ENCODE measurements around the gene PHLPP1. TPM values are rescaled to one million over a fixed set of nuclear protein-coding genes. Genes with fewer than 3 reads are reported as not detected.
A peak's percentile ranks its signal among the peaks of the same experiment; 100 is the strongest.

PHLPP1 gene
- total and polyA plus RNA-seq, 10 donors, result 1.2 to 10.6 (median 6.7) TPM

- intact Hi-C loops (cut with DNase I; ENCODE audit: low total_unique reads), result no loop called here
- no peaks in the 10 kb centered on the region for H3K36me3 ChIP-seq
- no peak overlapping the region for H3K4me3 ChIP-seq
- TF ChIP-seq, protein P1, sequence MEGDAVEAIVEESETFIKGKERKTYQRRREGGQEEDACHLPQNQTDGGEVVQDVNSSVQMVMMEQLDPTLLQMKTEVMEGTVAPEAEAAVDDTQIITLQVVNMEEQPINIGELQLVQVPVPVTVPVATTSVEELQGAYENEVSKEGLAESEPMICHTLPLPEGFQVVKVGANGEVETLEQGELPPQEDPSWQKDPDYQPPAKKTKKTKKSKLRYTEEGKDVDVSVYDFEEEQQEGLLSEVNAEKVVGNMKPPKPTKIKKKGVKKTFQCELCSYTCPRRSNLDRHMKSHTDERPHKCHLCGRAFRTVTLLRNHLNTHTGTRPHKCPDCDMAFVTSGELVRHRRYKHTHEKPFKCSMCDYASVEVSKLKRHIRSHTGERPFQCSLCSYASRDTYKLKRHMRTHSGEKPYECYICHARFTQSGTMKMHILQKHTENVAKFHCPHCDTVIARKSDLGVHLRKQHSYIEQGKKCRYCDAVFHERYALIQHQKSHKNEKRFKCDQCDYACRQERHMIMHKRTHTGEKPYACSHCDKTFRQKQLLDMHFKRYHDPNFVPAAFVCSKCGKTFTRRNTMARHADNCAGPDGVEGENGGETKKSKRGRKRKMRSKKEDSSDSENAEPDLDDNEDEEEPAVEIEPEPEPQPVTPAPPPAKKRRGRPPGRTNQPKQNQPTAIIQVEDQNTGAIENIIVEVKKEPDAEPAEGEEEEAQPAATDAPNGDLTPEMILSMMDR (IDR thresholded peaks at IDR 0.05 in 8 of 11, conservative IDR thresholded peaks at IDR 0.05 in 3 of 11), result no peak
- TF ChIP-seq POLR2AphosphoS5 (IDR thresholded peaks at IDR 0.05) (no peak), POLR2A (IDR thresholded peaks at IDR 0.05) (no peak)
- 88 to 97% (median 93%) methylated on average over 2 of the region's 2 CpGs for WGBS, 5 donors
- H3K9me3 ChIP-seq, result peaks cover 0 to 20% (median 15%) of the 10 kb centered on the region in 8 donors
- peaks cover 0 to 16% (median 3%) of the 10 kb centered on the region in 6 donors for H3K4me1 ChIP-seq
- DNase-seq, result no peak
- no peak overlapping the region for H3K27ac ChIP-seq
- no peaks in the 10 kb centered on the region for H3K27me3 ChIP-seq (replicated peaks in 1 of 7)
Measured at GRCh38 chr18:62933261-62933887, 218.0 kb downstream of the PHLPP1 start.

GRCh38 chr18:62935994-62936393 lies 220.7 kb downstream of the PHLPP1 start:
- no peak overlapping the region for H3K27ac ChIP-seq
- no peak overlapping the region for H3K4me3 ChIP-seq
- peaks cover 0 to 35% (median 15%) of the 10 kb centered on the region in 6 donors for H3K4me1 ChIP-seq
- TF ChIP-seq POLR2AphosphoS5 (IDR thresholded peaks at IDR 0.05), result no peak
- TF ChIP-seq, protein P1 (IDR thresholded peaks at IDR 0.05 in 8 of 11, conservative IDR thresholded peaks at IDR 0.05 in 3 of 11), result no peak
- no peak for DNase-seq
- intact Hi-C loops (cut with DNase I; ENCODE audit: low total_unique reads), result no loop called here
- H3K9me3 ChIP-seq, result peaks cover 0 to 20% (median 15%) of the 10 kb centered on the region in 8 donors
- H3K27me3 ChIP-seq (replicated peaks in 1 of 7), result no peaks in the 10 kb centered on the region
- no peaks in the 10 kb centered on the region for H3K36me3 ChIP-seq
- WGBS, 5 donors, result 91 to 99% (median 94%) methylated on average over 3 of the region's 3 CpGs

DNA sequence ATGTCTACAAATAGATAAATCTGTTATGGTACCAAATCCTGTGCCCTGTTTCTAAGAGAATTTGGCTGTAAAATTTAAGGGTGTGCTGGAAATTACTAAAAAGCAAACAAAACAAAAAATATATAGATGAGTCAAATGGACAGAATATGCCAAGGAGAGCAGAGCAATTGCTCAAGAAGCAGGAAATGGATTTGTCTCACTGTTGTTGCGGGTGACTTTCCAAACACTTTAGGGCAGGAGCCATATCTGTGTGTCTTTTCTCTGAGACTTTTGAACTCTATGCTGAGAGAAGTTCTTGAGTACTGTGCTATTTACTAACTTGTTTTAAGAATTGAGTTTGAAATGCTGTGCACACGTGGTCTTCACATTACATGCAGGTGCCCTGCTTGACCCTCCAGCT lies 221.7 kb downstream of the PHLPP1 start:
- no peak for TF ChIP-seq POLR2AphosphoS5 (IDR thresholded peaks at IDR 0.05)
- TF ChIP-seq POLR2A (IDR thresholded peaks at IDR 0.05), result no peak
- TF ChIP-seq, protein P1 (IDR thresholded peaks at IDR 0.05 in 8 of 11, conservative IDR thresholded peaks at IDR 0.05 in 3 of 11), result no peak
- H3K4me1 ChIP-seq, result peaks cover 0 to 40% (median 15%) of the 10 kb centered on the region in 6 donors
- intact Hi-C loops (cut with DNase I; ENCODE audit: low total_unique reads), result no loop called here
- DNase-seq, result no peak
- no peaks in the 10 kb centered on the region for H3K36me3 ChIP-seq
- no peaks in the 10 kb centered on the region for H3K27me3 ChIP-seq (replicated peaks in 1 of 7)
- WGBS, 5 donors, result 59 to 87% (median 78%) methylated on average over 2 of the region's 2 CpGs
- H3K4me3 ChIP-seq, result no peak overlapping the region
- peak overlapping the region in 1 of 8 donors; percentile 73 for H3K27ac ChIP-seq
- H3K9me3 ChIP-seq, result peaks cover 0 to 14% (median 7%) of the 10 kb centered on the region in 8 donors

GRCh38 chr18:62938006-62938405 lies 222.7 kb downstream of the PHLPP1 start:
- peaks cover 0 to 40% (median 15%) of the 10 kb centered on the region in 6 donors for H3K4me1 ChIP-seq
- TF ChIP-seq, protein P1 (IDR thresholded peaks at IDR 0.05 in 8 of 11, conservative IDR thresholded peaks at IDR 0.05 in 3 of 11), result no peak
- TF ChIP-seq POLR2AphosphoS5 (IDR thresholded peaks at IDR 0.05) (no peak), POLR2A (IDR thresholded peaks at IDR 0.05) (no peak)
- H3K27ac ChIP-seq, result peak overlapping the region in 3 of 8 donors; percentile 53 to 74 (median 73)
- H3K36me3 ChIP-seq, result peaks cover 0 to 7% (median 0%) of the 10 kb centered on the region in 6 donors
- H3K27me3 ChIP-seq (replicated peaks in 1 of 7), result no peaks in the 10 kb centered on the region
- no peak for DNase-seq
- peaks cover 0 to 6% (median 0%) of the 10 kb centered on the region in 8 donors for H3K9me3 ChIP-seq
- no peak overlapping the region for H3K4me3 ChIP-seq
- WGBS, 5 donors, result 30 to 76% (median 34%) methylated on average over 1 of the region's 1 CpG
- intact Hi-C loops (cut with DNase I; ENCODE audit: low total_unique reads), result no loop called here

Data from spleen (tissue), 11 donors.